Stimulated activated CD8-positive, alpha-beta memory T cell treated with anti-CD3 and anti-CD28 coated beads, Interleukin-4, amount 100 ng/mL, for 48 hours (primary cell): ENCODE measurements around the gene TSEN54.

Source experiments
- DNase-seq: peaks from one replicate; pipeline ENCODE4 v3.0.0-alpha.2; 2020

The TSEN54 gene

GRCh38 chr17:75549246-75550138 is 33.2 kb downstream of the TSEN54 start:
- DNase-seq = no peak

- no peak for DNase-seq
Measured at GRCh38 chr17:75550139-75550465, 33.8 kb downstream of the TSEN54 start.

- no peak for DNase-seq
Measured at GRCh38 chr17:75551266-75551665, 34.9 kb downstream of the TSEN54 start.

- DNase-seq = no peak
Measured at GRCh38 chr17:75552425-75553294, 36.3 kb downstream of the TSEN54 start.

GRCh38 chr17:75553295-75554110 is 37.2 kb downstream of the TSEN54 start:
- no peak for DNase-seq

DNA sequence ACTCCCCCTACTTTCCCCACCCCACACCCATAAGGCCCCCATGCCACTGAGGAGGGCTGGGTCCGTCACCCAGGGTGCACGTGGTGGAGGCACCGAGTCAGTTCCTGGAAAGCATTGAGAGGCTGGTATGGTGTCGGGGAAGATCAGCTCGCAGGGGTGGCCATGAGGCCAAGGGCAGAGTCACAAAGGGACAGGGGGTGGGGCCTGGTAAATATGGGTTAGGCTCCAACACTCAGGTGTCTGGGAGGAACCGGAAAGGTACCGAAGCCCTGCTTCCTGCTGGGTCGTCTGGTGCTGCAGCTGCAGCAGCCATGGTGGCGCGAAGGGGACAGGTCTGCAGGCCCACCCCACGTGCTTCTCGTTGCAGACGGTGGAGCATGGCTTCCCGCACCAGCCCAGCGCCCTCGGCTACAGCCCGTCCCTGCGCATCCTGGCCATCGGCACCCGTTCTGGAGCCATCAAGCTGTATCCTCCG is 39.4 kb downstream of the TSEN54 start:
- no peak for DNase-seq

DNA sequence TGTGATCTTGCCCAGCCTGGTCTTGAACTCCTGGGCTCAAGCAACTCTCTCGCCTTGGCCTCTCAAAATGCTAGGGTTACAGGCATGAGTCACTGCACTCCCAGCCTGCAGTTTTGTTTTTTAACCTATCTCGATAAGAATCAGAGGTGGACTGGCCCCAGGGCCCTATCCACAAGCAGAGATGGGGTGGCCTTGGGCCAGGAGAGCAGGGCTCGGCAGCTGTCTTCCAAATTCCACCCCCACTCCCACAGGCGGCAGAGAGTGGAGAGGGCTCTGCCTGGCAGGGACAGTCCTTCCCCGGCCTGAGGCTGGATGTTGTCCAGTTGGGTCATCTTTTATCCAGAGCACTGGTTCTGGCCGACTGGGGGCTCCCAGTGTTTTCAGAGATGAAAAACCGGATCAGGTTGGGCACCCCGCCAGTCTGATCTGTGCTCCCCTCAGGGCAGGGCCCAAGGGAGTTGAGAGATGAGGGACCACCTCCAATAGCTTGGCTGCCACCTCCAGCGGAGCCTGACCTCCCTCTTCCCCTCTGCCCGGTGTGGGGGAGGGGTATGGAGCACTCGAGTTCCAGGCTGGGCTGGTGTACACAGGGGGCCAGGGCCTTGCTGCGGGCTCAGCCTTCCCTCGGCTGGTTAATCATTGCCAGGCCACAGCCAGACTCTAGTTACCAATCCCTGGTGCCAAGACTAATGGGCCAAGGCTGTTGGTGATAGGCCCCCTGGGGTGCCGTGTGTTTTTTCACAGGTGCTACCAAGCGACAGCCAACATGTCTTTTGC is 40.9 kb downstream of the TSEN54 start:
- no peak for DNase-seq

DNA sequence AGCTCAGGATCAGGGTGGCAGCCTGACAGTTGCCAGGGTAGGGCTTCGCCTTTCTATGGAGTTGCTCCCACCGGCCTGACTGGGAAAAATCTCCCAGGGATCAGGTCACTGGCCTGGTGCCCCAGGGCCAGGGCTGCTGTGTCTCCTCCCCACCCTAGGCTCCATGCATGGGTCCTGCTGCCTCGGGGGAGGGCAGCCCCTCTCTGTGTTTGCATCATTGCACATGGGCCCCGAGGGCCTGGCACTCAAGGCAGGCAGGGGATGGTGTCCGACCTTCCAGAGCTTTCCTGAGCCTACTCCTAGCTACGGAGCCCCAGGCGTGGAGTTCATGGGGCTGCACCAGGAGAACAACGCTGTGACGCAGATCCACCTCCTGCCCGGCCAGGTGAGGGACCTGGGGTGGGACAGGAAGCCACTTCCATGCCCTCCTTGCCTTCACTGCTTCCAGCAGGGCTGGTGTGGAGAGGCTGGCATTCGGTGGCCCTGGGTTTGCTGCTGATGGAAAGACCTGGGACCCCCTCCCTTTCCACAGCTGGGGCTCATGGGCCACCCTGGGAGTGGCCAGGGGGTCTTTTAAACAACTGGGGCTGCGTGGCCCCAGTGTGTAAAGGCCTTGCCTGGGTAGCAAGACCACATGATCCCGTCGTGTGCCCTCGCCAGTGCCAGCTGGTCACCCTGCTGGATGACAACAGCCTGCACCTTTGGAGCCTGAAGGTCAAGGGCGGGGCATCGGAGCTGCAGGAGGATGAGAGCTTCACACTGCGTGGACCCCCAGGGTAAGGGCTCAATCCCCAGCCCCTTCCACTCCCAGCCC is 41.7 kb downstream of the TSEN54 start:
- DNase-seq = no peak

GRCh38 chr17:75558666-75559530 is 42.6 kb downstream of the TSEN54 start:
- DNase-seq = no peak

GRCh38 chr17:75559958-75560533 is 43.7 kb downstream of the TSEN54 start:
- DNase-seq = no peak

GRCh38 chr17:75561927-75562603 is 45.7 kb downstream of the TSEN54 start:
- no peak for DNase-seq

DNA sequence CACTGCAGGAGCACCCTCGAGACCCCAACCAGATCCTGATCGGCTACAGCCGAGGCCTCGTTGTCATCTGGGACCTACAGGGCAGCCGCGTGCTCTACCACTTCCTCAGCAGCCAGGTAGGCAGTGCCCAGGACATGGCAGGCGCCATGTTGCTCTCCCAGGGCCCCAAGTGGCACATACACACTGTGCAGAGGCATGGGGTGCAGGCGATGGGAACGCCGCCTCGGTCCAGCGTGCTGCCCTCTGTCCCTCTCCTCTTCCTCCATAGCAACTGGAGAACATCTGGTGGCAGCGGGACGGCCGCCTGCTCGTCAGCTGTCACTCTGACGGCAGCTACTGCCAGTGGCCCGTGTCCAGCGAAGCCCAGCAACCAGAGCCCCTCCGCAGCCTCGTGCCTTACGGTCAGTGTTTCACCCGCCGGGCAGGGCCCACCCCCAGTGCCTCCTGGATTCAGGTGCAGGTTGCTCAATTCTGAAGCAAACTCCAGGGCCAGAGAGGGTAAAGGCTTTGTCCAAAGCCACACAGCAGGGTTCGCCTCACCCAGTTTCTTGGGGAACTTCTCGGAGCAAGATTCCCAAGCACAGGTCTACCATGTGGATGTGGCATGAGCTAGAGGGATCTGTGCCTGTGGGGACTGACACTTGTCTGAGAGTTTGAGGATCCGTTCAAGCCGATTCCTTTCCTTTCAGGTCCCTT is 46.9 kb downstream of the TSEN54 start:
- DNase-seq = no peak

DNA sequence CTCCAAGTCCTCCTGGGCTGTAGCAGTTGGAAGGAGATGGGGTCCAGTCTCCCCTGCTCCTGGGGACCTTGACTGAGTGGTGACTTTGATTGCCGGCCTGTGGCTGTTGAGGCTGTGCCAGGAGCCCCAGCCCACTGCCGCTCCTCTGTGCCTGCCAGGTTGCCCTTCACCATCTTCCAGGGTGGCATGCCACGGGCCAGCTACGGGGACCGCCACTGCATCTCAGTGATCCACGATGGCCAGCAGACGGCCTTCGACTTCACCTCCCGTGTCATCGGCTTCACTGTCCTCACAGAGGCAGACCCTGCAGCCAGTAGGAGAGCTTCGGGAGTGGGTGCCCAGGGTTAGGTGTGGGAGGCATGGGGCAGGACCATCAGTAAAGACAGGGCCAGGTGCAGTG is 47.9 kb downstream of the TSEN54 start:
- no peak for DNase-seq

GRCh38 chr17:75565066-75565465 is 48.7 kb downstream of the TSEN54 start:
- no peak for DNase-seq

GRCh38 chr17:75565618-75566017 is 49.3 kb downstream of the TSEN54 start:
- no peak for DNase-seq

- DNase-seq = no peak
Measured at GRCh38 chr17:75566416-75566815, 50.1 kb downstream of the TSEN54 start.

GRCh38 chr17:75566834-75567233 is 50.5 kb downstream of the TSEN54 start:
- no peak for DNase-seq

DNA sequence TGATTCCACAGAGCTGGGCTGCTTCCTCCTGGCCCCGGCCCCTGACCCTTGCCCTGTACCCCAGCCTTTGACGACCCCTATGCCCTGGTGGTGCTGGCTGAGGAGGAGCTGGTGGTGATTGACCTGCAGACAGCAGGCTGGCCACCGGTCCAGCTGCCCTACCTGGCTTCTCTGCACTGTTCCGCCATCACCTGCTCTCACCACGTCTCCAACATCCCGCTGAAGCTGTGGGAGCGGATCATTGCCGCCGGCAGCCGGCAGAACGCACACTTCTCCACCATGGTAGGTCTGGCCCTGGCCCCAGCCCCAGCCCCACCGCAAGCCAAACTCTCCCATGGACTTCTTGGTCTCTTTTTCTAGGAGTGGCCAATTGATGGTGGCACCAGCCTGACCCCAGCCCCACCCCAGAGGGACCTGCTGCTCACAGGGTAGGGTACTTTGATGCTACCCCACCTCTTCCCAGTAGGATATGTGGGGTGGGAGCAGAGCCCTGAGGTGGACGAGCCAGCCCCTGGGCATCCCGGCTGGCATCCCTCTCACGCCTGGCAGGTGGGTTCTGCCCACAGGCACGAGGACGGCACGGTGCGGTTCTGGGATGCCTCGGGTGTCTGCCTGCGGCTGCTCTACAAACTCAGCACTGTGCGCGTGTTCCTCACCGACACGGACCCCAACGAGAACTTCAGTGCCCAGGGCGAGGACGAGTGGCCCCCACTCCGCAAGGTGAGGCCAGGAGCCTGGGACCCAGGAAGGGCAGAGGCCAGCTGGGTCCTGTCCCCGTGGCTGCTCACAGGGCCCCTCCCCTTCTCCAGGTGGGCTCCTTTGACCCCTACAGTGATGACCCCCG is 52.3 kb downstream of the TSEN54 start:
- DNase-seq = no peak
